RWPE1 (cell line): ENCODE data around the gene ARL15.

Experiments used
- CTCF ChIA-PET: fragments of 350-600 bp; sonication (Branson Sonifier 250); formaldehyde crosslinking; extraction: SDS; loops from one replicate; lab custom pipeline; 2021; lab: Yijun Ruan, JAX
- POLR2A ChIA-PET: fragments of 400-600 bp; formaldehyde crosslinking; extraction: SDS; loops from one replicate; lab custom pipeline; 2020; ENCODE audit warnings: antibody characterized with exemption; ENCODE audit not compliant: low non-redundant PET; lab: Yijun Ruan, JAX
- DNase-seq: peaks from one replicate; pipeline ENCODE4 v3.0.0; 2012; ENCODE audit warnings: low spot score
- H3K27ac ChIP-seq: fragments of 450-650 bp; 2 replicates; pipeline ENCODE4 v1.5.1; 2017
- TF ChIP-seq, protein P1 (sequence below): fragments of 450-650 bp; conservative IDR thresholded peaks from 2 replicates; pipeline ENCODE4 v1.5.1; 2017; ENCODE audit warnings: low read depth, mild to moderate bottlenecking

Gene ARL15

DNA sequence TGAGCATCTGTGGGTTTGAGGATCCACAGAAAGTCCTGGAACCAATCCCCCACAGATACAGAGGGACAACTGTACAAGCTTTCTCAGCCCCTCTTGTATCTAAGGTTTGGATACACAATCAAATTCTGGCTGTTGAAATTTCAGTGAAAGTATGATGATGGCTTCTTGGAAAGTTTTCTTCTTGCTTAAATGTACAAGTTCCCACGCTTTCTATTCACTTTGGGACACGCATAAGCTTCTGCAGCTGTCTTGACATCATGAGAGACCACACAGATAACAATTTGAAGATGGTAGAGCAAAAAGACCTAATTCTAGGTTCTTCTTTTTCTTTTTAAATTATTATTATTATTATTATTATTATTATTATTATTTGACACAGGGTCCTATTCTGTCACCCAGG, 31.6 kb upstream of the ARL15 start:
- no peak overlapping the region for H3K27ac ChIP-seq
- TF ChIP-seq, protein P1, sequence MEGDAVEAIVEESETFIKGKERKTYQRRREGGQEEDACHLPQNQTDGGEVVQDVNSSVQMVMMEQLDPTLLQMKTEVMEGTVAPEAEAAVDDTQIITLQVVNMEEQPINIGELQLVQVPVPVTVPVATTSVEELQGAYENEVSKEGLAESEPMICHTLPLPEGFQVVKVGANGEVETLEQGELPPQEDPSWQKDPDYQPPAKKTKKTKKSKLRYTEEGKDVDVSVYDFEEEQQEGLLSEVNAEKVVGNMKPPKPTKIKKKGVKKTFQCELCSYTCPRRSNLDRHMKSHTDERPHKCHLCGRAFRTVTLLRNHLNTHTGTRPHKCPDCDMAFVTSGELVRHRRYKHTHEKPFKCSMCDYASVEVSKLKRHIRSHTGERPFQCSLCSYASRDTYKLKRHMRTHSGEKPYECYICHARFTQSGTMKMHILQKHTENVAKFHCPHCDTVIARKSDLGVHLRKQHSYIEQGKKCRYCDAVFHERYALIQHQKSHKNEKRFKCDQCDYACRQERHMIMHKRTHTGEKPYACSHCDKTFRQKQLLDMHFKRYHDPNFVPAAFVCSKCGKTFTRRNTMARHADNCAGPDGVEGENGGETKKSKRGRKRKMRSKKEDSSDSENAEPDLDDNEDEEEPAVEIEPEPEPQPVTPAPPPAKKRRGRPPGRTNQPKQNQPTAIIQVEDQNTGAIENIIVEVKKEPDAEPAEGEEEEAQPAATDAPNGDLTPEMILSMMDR: no peak
- DNase-seq: no peak
- POLR2A ChIA-PET: no interaction called here
- CTCF ChIA-PET: interaction anchor here (1.4 kb wide), 1 partner anchor 30 kb away, joined by 6 read pairs; no protein-coding TSS in a partner anchor

DNA sequence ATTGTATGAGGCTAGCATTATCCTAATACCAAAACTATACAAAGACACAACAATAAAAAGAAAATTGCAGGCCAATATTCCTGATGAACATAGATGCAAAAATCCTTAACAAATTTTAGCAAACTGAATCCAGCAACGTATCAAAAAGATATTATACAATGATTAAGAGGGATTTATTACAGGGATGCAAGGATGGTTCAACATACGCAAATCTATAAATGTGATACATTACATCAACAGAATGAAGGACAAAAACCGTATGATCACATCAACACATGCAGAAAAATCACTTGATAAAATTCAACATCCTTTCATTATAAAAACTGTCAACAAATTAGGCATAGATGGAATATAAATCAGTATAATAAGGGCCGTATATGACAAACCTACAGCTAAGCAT, 27.1 kb upstream of the ARL15 start:
- CTCF ChIA-PET: no interaction called here

DNA sequence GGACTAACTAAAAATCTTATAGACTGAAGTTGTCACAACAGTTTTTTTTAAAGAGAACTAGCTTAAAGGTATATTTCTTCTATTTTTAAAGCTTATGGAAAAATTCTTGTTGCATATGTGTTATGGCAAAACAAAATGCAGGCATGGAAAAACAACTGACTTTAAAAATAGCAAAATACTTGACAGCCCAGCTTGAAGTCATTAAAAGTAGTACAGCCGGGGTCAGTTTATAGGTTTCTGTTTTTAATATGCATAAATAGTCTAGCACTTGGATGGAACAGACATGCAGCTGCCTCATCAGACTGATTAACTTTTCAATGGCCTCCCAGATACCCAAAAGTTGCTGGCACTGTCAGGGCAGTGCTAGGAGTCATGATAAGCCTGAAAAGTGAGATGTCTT, 22.3 kb upstream of the ARL15 start:
- no peak for DNase-seq
- CTCF ChIA-PET: interaction anchor here (0.7 kb wide), 1 partner anchor 18 kb away, joined by 3 read pairs; no protein-coding TSS in a partner anchor
- H3K27ac ChIP-seq: no peak overlapping the region
- TF ChIP-seq, protein P1: no peak
- POLR2A ChIA-PET: no interaction called here

More for the DNA sequence above, 27.1 kb upstream of the ARL15 start:
- no peak for DNase-seq
- TF ChIP-seq, protein P1: no peak
- POLR2A ChIA-PET: no interaction called here
- H3K27ac ChIP-seq: no peak overlapping the region

DNA sequence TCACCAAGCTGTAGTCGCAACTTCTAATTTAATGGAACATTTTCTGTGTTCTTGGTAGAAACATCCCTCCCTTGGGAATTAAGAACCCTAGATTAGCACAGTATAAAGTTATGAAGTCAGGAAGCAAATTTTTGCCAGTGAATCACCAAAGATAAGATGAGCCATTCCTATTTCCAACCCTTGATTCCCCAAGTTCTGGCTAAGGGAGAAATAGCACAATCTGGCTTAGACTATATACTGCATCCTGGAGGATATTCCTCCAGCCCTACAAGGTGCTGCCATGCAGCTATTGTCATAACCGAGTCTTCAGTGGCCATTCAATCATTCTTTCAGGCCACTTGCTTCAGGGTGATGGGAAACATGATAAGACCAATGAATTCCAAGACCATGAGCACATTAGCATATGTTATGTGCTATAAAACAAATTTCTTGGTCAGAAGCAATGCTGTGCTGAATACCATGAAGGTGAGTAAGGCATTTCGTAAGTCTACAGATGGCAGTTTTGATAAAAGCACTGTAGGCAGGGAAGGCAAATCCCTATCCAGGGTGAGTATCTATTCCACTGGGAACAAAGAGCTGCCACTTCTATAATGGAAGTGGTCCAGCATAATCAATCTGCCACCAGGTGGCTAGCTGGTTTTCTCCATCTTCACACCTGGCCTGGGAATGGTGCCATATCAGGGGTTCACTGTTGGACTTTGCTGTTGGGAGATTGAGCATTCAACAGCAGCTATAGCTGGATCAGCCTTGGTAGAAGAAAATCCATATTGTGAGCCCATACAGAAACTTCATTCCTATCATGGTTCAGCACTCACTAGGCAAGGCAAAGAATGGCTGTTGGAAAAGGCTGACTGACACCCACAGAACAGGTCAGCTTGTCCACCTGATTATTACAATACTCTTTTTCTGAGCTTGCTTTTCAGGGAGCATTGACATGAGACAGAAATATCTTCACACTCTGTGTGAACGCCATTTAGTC, 19.6 kb upstream of the ARL15 start:
- ChIA-PET POLR2A (interaction anchor here (1.3 kb wide), 1 partner anchor 20 kb away, joined by 3 read pairs; the partner anchor contains the start of gene ARL15), CTCF (interaction anchor here (0.5 to 1.3 kb wide), 7 partner anchors 10 to 1342 kb away, joined by 3 to 6 read pairs (median 3); no protein-coding TSS in a partner anchor)
- DNase-seq: peak; percentile 91
- peak overlapping the region; percentile 48; the same call in 1 of the 2 replicates for H3K27ac ChIP-seq
- TF ChIP-seq, protein P1: no peak

DNA sequence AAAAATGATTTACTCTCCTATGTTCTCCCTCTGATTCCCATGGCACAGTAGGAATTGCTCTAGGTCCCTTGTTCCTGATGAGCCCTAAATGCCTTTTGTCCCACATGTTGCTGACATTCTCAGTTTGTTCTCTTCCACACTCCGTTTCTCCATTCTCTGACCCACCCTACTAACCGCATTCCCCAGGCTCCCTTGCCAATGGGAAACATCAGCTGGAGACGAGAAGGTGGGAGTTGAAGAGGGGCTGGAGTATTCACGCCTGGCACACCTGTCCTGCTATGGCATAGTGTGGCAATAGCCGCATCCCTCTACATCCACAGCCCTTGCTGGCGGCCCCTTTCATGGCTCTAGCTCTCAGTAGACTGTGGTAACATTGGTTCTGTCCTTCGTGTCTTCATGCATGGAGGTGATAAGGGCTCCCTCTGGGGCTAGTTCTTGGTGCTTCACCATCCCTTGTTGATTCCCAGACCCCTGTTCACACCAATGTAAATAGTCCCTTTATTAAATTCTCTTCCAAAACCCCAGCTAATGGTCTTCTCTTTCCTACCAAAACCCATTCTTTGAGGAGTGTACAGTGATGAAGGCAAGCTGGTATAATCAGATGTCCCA, 16.4 kb upstream of the ARL15 start:
- ChIA-PET POLR2A (no interaction called here), CTCF (interaction anchor here (0.6 to 1.4 kb wide), 2 partner anchors 83 to 1494 kb away, joined by 3 to 5 read pairs; no protein-coding TSS in a partner anchor)
- TF ChIP-seq, protein P1: no peak
- no peak for DNase-seq
- H3K27ac ChIP-seq: no peak overlapping the region
